Activated CD8-positive, alpha-beta memory T cell treated with anti-CD3 and anti-CD28 coated beads, Interleukin-2, amount 50 U/mL, for 1 hour (primary cell): ENCODE measurements around the gene LMAN1.

Experiments used
- DNase-seq: peaks from one replicate; pipeline ENCODE4 v3.0.0-alpha.2; 2020; ENCODE audit errors: extremely low read depth

LMAN1 gene

DNA sequence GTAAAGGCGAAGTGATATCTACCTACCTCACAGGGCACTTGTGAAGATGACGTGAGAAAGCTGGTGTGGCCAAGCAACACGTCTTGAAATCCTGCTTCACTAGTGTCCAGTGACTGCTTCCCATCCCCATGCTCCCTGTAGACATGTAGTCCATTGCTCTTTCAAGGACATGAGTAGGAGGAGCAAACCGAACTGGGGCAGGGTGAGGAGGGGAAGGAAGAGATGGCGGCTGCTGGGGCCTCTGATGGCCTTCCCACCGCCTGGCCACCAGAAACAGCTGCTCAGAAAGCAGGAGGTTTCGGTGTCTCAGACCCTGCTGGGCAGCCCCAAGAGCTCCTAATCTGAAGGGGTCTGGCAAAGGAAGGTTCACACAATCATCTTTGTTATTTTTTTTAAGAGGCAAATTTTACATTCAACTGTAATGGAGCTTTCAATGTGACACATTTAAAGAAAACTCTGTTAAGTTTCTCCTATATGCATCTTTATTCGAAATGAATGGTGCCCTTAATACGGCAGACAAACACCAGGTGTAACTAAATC is 55.3 kb downstream of the LMAN1 start:
- DNase-seq, result no peak

DNA sequence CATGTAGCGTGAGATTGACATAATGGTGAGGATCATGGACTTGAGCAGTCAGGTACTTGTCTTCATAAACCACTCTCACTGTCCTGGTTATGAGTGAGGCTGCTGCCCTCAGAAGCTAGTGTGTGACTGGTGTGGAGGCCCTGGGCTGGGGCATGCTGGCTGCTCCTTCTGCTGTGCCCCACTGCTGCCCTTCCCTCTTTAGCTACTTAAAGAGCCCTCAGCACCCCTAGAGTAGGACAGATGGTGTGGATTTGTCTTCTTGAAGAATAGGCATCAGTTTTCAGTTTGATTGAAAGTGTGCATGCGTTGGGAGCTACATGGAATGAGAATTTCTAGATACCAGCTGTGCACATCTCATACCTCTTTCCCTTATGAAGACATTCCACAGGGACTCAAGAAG is 56.1 kb downstream of the LMAN1 start:
- DNase-seq, result no peak

DNA sequence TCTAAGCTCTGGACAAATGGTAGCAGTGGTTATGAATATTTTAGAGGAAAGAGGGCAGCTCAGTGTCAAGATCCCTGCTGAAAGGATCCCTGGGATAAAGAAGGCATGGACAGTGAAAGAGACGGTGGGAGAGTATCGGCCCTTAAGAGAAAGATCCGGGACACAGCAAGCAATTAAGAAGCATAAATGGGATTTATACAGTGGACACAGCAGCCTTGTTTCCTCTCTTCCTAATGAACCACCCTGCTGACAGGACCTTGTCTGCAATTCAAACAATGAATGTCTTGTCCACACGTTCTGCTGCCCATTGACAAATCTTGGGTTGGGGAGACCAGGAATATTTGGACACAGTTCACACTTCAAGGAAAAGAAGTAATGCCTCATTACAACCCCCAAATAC is 57.1 kb downstream of the LMAN1 start:
- DNase-seq, result no peak

DNA sequence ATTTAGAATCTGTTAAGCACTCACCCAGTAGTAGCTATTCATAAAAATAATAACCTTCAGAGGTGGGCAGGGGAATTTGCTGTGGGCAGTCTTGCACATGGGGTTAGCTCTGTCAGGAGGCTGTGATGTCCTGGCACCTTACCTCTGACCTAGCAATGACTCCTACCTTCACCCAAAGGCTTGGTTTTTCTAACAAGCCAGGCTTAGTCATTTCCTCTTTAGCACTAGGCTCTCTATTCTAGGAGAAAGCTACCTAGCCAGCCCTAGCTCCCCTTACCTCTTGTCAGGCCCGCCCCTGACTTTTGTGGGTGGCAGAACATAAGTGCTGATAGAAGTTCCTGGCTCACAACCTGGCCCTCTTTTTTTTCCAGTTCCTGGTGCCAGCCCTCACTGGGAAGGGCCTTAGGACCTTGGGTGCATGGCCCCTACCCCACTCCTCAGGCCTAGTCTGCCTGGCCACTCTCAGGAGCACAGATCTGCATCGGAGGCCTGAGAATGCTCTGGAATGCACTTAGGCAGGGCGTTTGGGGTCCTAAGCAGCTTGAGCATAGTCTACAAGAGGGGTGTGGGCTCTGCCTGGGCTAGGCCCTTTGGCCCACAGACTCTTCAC is 58.3 kb downstream of the LMAN1 start:
- no peak for DNase-seq

DNA sequence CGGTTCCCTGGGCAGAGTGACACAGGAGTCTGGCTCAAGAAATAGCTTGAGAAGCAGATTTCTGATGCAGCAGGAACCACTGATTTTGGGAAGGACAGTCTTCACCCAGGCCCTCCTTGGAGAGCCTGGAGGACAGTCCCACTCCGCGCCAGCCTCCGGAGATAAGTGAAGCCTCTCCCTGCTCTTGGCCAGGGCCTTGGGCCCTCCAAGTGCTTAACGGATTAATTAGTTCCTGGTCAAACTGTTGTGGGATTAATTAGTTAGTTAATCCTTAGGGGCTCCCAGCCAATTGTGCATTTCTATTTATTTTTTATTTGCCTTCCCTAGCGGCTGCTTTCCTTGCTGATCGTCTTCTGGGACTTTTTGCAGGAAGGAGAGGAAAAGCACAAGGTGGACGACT is 60.2 kb downstream of the LMAN1 start:
- DNase-seq, result no peak

DNA sequence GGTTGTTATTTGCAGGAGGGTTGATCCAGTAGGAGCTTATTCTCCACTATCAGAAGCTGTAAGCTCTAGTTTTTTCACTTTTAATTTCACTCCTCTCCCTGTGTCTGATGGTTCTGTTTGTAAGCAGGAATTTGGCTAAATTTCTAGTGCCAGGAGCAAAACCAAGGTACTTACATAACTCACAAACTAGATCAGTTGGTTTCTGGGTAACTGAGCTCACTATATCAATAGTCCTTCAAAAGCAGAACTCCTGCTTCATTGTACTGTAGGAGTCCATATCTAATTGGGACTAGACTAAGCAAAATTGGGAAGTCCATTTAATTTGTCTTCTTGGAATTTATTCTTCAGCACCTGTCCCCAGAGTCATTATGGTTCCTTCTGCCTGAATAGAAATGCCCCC is 65.7 kb downstream of the LMAN1 start:
- no peak for DNase-seq

DNA sequence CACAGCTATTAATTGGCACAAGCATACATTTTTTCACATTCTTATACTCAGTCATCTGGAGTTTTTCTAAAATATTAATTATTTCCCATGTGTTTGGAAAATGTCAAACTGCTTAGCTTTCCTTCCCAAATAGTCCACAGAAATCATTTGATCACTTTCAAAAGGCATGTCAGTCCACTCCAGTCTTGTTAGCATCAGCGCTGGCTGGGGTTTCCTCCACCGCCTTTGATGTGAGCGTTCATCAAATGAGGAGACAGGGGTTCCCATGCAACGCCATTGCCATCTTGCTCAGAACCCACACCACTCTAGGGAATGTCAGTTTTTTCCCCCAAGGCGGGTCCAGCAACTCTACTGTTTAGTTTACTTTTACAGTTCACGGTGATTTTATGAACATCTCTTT is 72.7 kb downstream of the LMAN1 start:
- no peak for DNase-seq

DNA sequence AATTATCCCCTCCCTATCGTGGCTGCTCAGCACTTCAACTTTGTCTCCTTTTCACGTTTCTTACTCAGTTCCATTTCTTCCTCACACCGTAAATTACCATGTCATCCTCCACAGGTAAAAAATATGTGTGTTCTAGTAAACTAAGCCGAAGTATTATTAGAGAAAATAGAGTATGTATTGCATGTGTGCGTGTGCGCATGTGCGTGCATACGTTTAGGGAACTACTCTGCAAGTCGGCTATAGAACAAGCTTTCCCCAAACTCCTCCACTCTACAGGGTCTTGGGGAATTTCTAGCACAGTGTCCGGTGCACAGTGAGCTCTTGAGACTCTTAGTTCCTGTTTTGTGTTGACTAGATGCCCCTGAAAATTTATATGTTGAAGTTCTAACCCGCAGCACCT is 76.7 kb downstream of the LMAN1 start:
- DNase-seq, result no peak

DNA sequence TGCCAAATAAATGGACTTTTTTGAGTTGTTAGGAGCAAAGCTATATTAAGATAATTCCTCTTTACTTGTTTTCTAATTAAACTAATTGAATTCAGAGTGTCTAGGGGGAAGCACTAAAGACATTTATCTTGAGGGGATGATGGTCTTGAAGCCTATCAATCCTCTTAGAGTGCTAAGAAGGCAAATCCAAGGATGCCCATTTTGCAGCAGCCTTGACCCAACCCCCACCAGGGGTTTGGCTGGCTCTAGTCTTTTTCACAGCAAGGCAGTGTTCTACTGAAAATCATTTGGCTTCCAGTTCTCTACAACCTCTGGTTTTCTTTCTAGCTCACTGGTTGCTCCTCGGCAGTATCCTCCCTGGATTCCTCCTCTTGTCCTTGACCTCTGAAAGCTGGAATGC is 79.3 kb downstream of the LMAN1 start:
- DNase-seq, result no peak

DNA sequence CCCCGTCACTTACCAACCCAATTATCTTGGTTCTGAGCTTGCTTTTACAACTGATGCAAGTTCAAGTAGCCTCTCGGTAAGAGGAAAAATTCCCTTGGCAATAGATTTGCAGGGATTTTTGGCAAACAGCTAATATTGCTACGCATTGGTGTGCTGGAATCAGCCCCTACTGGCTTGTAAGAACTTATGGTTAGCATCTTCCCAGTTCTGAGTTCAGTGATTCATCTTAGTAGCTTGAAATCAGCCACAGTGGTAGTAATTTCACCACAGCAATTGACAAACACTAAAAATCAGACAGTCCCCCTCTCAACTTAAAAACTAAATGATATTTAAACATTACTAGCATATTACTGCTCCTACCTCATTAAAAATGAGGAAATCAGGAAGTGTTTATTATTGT is 79.9 kb downstream of the LMAN1 start:
- DNase-seq, result no peak

DNA sequence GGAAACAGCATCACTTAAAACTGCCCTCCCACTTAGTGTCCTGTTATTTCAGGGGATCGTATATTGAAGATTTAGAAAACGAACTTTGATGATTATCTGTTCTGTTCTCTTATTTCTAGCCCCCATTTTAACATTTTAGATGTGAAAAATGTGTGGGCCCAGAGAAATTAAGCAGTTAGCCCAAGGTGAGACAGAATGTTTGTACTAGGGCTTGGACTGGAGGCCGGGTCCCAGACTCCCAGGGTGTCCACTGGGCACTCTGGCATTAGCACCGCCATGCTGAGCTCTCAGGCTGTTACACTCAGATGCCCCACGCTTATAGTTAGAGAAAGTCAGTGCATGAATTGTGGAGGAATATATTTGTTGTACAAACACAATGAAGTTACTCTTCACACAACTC is 80.3 kb downstream of the LMAN1 start:
- DNase-seq, result no peak
